ENCODE data around the gene CNTFR.
A peak's percentile ranks its signal among the peaks of the same experiment; 100 is the strongest.
"Not testable (repeated sequence)": the region's sequence is repeated elsewhere in the genome, so short reads cannot be mapped to it uniquely, and the experiment has no call there.

The CNTFR gene, protein sequence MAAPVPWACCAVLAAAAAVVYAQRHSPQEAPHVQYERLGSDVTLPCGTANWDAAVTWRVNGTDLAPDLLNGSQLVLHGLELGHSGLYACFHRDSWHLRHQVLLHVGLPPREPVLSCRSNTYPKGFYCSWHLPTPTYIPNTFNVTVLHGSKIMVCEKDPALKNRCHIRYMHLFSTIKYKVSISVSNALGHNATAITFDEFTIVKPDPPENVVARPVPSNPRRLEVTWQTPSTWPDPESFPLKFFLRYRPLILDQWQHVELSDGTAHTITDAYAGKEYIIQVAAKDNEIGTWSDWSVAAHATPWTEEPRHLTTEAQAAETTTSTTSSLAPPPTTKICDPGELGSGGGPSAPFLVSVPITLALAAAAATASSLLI

DNA sequence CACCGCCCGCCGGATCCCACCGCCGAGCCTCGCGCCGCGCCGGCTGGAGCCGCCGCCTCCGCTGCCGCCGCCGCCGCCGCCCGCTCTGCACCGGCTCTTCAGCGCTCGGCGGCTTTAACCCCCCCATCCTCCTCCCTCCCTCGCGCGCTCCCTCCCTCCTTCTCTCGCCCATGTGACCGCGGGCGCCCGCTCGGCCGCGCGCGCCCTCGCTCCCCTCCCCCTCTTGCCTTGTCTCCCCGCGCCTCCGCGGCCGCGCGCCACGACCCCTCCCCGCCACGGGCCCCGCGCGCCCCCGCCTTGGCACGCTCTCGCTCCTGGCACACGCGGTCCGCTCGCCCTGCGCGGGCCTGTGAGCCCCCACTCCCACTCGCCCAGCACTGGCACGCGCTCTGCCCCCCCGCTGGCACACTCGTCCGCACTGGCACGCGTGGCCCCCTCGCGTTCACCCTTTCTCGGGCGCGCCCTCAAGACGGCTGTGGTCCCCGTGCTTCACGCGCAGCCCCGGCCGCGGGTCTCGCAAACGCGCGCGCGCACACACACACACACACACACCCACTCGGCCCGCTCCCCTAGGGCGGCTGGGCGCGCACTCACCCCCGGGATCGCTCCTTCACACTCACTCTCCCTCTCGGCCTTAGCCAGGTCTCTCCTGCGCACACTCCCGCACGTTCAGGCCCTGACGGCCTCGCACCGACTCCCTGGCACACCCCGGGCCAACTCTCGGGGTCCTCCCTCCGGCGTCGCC, at the start of gene CNTFR:
TSS of gene CNTFR (minus strand) at position 89 of the 745 bp plus-strand sequence. CDS start 20,743 bp downstream, outside the sequence.
- DNase-seq, result no peak

DNA sequence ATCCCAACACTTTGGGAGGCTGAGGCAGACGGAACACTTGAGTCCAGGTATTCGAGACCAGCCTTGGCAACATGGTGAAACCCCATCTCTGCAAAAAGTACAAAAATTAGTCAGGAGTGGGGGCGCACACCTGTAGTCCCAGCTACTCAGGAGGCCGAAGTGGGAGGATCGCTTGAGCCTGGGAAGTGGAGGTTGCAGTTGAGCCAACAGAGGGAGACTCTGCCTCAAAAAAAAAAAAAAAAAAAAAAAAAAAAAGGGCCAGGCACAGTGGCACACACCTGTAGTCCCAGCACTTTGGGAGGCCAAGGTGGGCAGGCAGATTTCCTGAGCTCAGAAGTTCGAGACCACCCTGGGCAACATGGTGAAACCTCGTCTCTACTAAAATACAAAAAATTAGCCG, 49.8 kb upstream of the CNTFR start:
- not testable (repeated sequence) for DNase-seq

DNA sequence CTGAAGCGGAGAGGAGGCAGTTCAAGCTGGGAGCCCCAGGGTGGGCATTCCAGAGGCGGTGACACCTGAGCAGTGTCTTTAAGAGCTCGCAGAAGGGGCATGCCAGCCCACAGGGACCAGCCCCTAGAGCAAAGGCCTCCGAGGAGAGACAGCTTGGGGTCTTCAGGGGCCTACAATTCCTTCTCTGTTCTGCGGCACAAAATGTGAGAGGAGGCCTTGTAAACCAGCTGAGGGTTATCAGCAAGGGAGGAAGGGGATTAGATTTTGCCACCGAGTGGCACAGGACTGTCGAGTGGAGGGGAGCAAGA, 48.6 kb upstream of the CNTFR start:
- no peak for DNase-seq

DNA sequence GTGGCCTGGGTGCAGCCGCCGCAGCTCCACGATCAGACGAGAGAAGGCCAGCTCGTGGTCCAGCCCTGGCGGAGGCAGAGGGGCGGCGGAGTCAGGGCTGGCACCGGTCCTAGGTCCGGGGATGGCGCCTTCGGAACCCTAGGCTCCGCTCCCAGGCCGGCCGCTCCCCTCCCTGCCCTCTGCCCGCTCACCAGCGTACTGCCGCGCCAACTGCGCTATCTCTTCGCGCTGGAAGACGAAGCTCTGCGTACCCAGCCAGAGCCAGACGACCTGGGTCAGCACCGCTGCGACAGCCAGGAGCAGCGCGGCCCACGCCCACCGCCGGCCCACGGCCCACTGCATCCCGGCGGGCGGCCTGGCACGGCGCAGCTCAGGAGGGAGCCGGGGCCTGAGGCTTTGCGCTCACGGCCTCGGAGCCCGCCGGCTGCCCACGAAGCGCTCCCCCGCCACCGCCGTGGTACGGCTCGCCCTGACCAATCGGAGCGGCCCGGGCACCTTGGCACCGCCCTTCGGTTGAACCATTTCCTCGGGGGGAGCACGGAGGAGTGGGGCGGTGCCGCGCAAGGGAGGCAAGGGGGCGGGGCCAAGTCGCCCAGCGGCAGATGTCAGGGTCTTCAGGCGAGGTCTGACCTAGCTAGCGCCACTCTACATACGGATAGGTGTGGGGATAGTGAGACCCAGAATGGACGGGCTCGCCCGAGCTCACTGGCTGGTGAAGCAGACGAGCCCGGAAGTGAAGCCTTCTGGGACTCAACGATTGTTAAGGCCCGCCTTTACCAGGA, 48.0 kb upstream of the CNTFR start, which contains the start of gene SIGMAR1:
TSS of gene SIGMAR1 (minus strand) at position 432 of the 782 bp plus-strand sequence. CDS start at position 342, 90 bp downstream.
- DNase-seq, result peak; percentile 96

DNA sequence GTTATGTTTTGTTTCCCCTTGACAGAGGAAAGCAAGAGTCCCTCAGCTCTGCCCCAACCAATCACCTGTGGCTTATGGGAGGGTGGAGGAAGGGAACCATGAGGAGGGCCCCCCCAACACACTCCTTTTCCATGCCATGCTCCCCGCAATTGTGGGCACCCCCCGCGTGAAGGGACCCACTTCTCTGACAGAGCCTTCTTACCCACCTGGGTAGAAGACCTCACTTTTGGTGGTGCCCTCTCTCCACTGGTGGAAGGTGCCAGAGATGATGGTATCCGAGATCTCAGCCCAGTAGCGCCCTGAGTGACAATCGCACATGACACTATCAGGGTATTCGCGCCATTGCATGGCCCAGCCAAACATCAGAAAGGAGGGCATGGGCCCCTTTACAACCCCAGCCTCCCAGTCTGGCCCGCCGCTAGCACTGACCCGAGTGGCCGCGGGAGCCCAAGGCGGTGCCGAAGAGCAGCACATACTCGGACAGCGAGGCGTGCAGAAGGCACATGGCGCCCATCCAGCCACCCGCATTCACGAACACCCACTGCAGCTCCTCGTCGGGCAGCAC, 47.3 kb upstream of the CNTFR start:
- DNase-seq, result peak; percentile 11

DNA sequence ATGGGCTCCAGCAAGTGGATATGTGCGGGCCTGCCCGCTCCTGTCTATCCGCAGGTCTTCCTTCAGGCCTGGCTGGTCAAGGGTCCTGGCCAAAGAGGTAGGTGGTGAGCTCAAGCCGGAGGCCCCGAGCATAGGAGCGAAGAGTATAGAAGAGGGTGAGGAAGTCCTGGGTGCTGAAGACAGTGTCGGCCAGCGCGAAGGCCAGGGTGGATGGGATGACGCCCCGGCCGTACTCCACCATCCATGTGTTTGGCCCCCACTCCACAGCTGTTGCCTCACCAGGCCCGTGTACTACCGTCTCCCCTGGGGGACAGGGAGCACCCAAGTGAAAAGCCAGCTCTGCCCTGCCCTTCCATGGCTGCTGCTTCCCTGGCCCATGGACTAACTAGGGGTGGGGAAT, 46.0 kb upstream of the CNTFR start:
- no peak for DNase-seq

DNA sequence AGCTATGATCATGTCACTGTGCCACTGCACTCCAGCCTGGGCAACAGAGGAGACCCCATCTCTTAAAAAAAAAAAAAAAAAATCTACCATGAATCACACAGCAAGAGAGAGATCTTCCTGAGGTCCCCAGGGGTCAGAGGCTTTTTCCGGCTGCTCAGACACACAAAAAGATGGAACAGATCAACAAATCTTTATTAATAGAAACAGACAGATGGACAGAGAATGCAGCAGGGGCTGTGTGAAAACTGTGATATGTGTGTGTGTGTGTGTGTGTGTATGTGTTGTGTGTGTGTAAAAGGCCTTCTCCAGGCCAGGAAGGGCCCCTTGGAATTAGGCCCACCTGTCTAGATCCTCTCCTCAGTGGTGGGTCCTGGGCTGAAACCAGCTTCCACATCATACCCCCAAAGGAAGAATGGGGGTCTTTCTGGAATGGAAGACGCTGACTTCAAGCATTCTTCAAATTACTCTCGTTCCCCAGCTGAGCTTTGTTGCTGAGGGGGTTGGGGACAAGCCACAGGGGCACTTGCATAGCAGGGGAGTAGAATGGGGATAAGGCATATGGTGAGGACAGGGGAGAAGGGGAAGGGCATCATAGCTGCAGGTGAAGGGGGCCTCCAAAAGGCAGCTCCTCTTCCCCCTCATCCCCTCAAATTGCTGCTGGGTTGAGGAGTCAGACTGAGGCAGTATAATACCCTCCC, 45.2 kb upstream of the CNTFR start:
- DNase-seq, result no peak

DNA sequence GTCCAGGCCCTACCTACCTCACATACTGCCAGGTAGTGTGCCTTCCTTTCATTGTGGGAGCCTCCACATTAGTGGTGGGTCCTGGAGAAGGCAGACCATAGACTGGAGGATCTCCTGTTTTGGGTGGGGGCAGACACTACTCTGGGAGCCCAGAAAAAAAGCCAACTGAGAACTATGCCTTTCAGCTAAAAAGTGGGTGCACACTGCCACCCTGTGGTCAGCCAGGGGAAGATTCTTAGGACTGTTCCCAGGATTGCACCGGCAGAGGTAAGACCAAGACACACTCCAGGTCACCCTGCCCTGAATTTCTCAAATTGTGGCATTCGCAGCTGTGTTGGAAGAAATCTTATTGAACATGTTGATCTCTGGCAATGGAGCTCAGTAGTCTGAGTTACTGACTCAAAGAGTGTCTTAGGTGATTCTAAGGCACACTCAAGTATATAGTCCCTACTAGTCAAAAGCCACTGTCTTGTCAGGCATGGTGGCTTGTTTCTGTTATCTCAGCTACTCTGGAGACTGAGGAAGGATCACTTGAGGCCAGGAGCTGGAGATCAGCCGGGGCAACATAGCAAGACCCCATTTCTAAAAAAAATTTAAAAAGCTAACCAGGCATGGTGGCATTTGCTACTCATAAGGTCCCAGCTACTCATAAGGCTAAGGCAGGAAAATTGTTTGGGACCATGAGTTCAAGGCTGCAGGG, 44.5 kb upstream of the CNTFR start:
- peak; percentile 84 for DNase-seq

DNA sequence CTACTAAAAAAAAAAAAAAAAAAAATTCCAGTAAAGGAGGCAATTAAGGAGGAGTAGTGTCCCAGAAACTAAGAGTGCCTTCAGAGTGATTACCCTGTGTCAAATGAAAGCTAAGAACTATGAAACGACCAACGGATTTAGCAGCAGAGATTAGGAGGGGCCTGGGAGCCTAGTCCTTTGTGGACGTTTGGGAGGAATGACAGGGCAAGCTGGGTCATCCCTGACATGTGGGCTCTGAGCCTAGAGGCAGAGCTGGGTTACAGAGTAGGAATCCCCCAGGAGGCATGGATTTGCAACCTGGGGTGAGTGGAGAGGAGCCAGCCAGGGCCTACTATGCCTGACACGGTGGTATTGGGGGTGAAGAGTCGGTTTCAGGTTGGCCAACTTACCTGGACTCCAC, 43.6 kb upstream of the CNTFR start:
- DNase-seq, result no peak

DNA sequence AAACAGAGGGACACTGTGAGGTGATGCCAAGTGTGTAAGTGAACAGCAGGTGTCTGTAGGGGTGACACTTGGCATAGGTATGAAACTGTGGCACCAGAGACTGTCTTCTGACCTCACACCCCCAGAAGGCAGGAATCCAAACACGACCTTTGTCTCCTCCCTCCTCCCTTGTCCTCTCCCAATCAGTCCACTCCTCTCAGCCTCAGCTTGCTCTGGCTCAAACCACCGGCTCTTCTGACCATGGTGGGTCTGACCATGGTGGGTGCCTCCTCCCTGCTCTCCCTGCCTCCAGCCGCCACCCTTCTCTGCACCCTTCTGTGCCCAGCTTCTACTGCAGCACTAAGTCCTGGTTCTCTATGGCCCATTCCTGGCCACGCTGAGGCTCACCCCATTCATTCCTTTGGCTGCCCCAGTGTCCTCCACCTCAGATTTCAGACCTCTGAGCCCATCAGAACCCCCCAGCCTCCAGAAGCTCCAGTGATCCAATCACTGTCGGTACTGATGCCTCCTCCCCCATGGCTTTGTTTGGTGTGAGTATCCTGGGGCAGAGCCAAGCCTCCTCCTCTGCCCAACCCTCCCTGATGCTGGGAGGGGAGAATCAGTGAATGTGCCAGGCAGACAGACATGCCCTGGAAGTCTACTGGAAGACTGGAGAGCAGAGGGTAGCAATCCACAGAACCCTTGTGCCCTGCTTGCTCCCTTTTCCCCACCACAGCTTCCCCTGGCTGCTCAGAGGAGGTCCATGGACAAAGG, 41.1 kb upstream of the CNTFR start:
- DNase-seq, result no peak

DNA sequence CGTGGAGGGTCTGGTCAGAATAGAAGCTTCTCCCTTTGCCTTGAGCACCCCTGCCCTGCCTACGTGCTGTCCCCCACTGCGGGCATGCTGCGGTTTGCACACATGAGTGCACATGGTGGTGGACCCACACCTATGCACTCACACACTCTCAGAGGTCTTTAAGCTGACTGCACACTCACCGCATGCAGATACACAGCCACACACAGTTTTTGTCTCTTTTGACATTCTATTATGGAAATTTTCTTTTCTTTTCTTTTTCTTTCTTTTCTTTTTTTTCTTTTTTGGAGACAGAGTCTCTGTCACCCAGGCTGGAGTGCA, 39.9 kb upstream of the CNTFR start:
- DNase-seq, result no peak

DNA sequence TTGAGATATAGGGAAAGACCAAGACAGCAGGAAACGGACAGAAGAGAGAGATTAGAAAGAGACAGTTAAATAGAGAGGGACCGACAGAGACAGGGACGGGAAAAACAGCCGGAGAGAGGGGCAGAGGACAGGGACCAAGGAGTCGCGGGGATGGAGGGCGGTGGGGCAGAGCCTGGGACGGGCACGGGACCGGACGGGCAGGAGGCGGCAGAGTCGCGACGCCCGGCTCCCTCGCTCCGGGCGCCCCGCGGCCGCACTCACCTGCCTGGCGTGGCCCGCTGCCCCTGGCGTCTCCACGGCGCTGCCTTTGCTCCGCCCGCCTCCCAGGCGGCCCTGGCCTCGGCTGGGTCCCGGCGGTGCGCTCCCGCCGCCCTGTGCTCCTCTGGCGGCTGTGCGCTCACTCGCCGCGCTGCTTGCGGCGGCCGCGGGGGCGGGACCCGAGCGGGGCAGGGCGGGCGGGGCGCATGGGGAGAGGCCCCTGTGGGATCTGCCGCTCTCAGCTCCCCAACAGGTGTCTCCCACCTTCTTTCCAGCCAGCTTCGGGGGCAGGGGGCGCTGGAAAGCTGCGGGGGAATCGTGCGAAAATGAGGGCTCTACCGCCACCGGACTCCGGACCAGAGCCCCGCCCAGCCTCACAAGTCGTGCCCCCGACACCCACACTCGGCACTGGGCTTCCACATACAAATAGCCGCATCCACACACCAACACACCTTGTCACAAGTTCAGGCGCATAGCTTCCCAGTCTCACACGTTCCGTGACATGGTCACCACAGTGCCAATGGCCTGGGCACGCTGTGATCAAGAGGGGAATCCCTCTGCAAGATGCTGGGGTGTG, 39.3 kb upstream of the CNTFR start, which contains the start of gene ARID3C:
TSS of gene ARID3C (minus strand) at position 411 of the 835 bp plus-strand sequence. CDS start 1,052 bp downstream, outside the sequence.
- peak; percentile 42 for DNase-seq

DNA sequence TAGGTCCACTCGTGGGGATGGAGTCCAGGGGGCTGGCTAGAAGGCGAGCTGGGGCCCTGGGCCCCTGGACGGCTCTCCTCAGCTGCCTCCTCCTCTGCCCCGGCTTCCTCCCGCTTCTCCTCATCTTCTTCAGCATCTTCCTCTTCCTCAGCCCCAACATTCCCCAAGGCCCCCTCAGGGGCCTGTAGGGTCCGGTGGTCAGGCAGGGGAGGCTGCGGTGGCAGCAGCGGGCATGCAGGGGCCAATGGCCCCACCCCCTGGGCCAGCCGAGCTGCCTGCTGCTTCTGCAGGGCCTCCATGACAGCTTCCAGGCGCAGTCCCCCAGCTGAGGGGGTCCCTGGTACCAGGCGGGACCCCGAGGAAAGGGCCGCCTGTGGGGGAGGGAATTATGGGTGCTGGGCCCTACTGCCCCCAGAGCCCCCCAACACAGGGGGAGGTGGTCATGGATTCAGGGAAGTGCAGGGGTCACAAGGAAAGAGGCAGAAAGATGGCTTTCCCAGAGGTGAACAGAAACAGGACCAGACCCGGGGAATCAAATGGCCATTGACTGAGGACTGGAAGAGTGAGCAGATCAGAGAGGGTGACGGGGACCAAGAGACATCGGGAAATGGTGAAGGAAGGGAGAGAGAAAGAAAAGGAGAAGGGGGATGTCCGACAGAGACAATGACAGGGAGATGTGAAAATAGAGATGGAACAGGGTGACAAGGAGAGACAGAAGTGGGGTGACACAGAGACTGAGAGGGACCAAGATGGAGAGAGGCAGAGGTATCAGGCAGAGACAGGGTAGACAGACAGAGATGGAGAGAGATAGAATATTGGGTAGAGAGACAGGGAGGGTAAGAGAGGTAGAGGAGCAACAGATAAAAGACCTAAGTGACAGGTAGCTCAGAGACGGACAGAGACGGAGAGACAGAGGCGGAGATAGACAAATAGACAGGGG, 38.5 kb upstream of the CNTFR start:
- DNase-seq, result no peak

DNA sequence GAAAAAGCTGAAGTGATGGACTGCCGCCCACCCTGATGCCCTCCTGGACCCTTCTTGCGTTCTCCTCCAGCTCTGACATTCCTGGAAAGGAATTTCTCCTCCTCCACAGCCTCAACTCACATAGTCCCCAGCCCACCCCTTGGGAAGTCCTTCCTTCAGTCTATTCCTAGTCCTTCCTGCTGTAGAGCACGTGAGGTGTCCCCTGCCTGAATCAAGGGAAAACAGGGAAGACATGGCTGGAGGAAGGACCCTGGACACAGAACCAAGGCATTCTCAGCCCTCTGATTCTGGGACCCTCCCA, 35.6 kb upstream of the CNTFR start:
- no peak for DNase-seq

DNA sequence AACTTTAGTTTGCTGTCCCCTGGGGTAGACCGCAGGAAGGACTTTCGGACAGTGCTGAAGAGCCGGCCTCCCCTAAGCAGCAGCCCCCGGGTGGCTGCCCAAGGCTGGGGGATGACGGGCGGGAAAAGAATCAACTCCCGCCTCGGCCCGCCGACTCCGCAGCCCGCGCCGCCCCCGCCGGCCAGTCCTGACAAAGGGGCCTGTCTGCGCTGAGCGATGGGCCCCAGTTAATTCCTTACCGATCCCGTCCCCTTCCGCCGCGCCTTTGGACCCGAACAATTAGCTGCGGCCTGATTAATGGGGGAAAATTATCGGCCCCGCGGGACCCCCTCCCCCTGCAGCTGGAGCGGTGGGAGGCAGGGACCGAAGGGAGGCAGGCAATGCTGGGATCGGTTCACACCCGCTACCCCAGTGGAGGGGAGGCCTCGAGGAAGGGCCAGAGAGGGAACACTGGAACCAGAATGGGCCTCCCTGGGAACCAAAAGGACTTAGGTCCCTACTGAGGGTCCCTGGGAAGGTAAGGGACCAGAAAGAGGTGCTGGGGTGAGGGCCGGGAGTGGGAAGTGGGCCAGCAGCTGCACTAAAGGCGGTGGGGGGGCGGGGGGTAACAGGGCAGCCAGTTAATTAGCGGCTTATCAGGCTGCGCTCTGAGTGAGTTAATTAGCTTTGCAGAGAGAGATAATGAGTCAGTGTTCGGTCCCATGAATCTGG, 35.1 kb upstream of the CNTFR start:
- DNase-seq, result no peak

DNA sequence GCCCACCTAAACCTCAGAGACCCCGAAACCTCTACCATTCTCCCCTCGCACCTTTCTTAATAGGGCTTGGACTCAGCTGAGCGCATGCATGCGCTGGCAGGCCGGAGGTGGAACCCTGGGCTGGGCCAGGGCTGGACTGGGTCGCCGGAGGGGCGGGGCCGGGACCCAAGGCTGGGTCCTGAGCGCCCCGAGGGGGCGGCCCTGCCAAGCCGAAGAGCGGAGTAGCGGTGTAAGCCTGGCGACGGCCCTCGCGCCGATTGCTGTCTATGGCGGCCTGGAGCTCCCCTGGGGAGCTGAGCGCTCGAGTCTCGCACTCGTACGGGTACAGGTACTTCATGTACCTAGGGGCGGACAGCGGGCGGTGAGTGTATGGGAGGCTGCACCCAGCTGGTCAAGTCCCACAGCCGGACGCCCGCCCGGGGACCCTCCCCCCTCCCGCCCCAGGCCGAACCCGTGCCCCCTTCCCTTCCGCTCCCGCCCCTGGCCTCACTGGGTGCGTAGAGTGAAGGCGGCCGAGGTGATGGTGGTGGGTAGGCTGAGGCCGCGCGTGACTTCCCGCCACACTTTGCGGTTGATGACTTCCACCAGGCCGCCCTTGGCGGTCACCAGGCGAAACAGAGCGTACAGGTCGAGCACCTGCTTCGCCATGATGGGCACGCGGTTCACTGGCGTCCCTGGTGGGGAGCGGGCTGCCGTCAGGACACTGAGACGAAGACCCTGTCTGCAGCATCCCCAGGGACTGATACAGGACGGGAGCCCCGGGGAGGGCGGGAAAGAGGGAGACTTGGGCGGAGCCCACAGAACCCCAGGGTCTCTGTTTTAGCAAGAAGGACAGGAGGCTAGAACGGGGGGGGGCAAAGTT, 34.1 kb upstream of the CNTFR start:
- no peak for DNase-seq

Data from CD4-positive, alpha-beta T cell treated with Interleukin-17A for 1 hour (primary cell).